ENCODE measurements around the gene IMMP2L. TPM values are rescaled to one million over a fixed set of nuclear protein-coding genes. Genes with fewer than 3 reads are reported as not detected.

The IMMP2L gene
- total RNA-seq, 2 donors from 2014 or later, result 13.1 to 22.7 TPM

DNA sequence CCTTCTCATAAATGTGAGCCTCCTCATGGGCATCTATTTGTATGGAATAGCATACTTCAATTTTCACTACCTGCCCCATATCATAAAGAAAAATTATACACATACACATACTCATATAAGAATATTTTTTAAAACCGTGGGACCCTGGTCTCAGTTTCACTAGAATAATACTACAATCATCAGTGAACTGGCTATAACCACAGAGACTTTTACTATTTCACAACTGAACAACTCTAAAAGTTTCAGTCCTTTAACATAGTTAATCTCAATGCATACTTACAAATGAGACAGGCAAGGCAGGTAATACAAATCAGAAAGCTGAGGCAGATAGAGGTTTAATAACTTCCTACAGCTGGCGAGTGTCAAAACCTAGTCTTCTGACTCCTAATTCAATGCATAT lies 388.3 kb downstream of the IMMP2L start:
- no peaks in the 10 kb centered on the region for H3K27me3 ChIP-seq (replicated peaks; ENCODE audit: insufficient read depth)
- H3K27ac ChIP-seq, result no peak overlapping the region
- H3K4me1 ChIP-seq (ENCODE audit: control insufficient read depth in 1 of 2, low read depth in 2 of 2), result peaks cover 0 to 2% of the 10 kb centered on the region in 2 donors
- DNase-seq (ENCODE audit: low spot score), result no peak
- no peaks in the 10 kb centered on the region for H3K9me3 ChIP-seq
- no peaks in the 10 kb centered on the region for H3K36me3 ChIP-seq
- TF ChIP-seq, protein P1, sequence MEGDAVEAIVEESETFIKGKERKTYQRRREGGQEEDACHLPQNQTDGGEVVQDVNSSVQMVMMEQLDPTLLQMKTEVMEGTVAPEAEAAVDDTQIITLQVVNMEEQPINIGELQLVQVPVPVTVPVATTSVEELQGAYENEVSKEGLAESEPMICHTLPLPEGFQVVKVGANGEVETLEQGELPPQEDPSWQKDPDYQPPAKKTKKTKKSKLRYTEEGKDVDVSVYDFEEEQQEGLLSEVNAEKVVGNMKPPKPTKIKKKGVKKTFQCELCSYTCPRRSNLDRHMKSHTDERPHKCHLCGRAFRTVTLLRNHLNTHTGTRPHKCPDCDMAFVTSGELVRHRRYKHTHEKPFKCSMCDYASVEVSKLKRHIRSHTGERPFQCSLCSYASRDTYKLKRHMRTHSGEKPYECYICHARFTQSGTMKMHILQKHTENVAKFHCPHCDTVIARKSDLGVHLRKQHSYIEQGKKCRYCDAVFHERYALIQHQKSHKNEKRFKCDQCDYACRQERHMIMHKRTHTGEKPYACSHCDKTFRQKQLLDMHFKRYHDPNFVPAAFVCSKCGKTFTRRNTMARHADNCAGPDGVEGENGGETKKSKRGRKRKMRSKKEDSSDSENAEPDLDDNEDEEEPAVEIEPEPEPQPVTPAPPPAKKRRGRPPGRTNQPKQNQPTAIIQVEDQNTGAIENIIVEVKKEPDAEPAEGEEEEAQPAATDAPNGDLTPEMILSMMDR (IDR thresholded peaks at IDR 0.05), result no peak
- no peak for ATAC-seq (ENCODE audit: insufficient number of reproducible peaks, low FRiP score, low read depth)
- no peak overlapping the region for H3K4me3 ChIP-seq

DNA sequence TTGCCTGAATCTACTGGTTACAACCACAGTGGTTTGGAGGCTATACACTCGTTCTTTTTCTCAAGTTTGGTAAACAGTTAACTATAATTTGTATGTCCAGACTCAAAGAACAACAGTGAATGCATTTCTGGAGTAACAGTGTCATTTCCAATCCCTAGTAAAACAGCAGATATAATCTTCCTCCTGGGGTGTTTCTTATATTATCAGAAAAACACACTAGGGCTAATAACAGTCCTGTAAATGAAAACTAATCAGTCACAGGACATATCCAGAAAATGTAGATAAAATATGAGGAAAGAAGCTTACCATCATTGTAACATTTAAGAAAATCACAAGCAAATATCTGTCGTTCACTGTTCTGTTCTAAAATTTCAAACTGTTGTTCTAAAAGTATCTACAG lies 388.8 kb downstream of the IMMP2L start:
- TF ChIP-seq, protein P1 (IDR thresholded peaks at IDR 0.05), result no peak
- H3K36me3 ChIP-seq, result no peaks in the 10 kb centered on the region
- no peak overlapping the region for H3K4me3 ChIP-seq
- no peaks in the 10 kb centered on the region for H3K9me3 ChIP-seq
- peaks cover 0 to 7% of the 10 kb centered on the region in 2 donors for H3K4me1 ChIP-seq (ENCODE audit: control insufficient read depth in 1 of 2, low read depth in 2 of 2)
- no peak for DNase-seq (ENCODE audit: low spot score)
- no peak overlapping the region for H3K27ac ChIP-seq
- no peaks in the 10 kb centered on the region for H3K27me3 ChIP-seq (replicated peaks; ENCODE audit: insufficient read depth)
- ATAC-seq (ENCODE audit: insufficient number of reproducible peaks, low FRiP score, low read depth), result no peak

- Histone ChIP-seq H3K27me3 (replicated peaks; ENCODE audit: insufficient read depth) (no peaks in the 10 kb centered on the region), H3K4me1 (ENCODE audit: control insufficient read depth in 1 of 2, low read depth in 2 of 2) (peaks cover 0 to 14% of the 10 kb centered on the region in 2 donors), H3K36me3 (no peaks in the 10 kb centered on the region), H3K9me3 (no peaks in the 10 kb centered on the region), H3K4me3 (no peak overlapping the region), H3K27ac (no peak overlapping the region)
- DNase-seq (ENCODE audit: low spot score) (no peak), ATAC-seq (ENCODE audit: insufficient number of reproducible peaks, low FRiP score, low read depth) (no peak)
- TF ChIP-seq, protein P1 (IDR thresholded peaks at IDR 0.05), result no peak
Measured at GRCh38 chr7:111172564-111173257, 389.6 kb downstream of the IMMP2L start.

DNA sequence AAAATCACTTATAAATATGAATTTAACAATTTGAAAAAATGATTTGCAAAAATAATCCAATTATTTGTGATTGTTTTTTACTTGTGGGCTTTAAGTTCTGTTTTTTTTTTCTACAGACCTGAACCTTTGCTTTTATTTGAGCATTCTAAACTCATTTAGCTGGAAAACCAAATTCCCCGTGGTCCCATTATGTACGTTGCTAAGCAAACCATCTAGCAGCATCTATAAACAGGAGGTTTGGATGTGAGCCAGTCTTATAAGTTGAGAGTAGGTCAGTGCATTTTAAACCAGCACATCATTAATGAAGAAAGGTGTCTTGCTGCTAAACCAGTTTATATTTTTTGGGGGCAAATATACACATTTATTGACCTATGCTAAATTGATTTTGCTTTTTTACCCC lies 394.1 kb downstream of the IMMP2L start:
- TF ChIP-seq, protein P1 (IDR thresholded peaks at IDR 0.05), result no peak
- no peak for ATAC-seq (ENCODE audit: insufficient number of reproducible peaks, low FRiP score, low read depth)

DNA sequence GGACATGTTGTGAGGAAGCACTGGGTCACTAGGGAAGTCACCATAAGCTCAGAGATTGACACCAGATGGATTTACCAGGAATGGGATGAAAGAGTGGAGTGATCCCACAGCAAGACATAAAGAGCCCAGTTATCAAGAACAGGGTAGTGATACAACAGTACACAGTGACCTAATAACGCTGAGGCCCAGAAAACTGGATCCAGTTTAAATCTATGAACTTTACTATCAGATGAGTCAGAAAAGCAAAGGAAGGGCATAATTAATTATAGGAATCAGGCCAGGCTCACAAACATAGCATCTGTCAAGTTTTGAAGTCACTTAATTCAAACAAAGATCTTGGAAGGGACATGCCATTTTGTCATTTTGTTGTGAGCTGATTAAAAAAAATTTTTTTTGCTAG lies 397.9 kb downstream of the IMMP2L start:
- ATAC-seq (ENCODE audit: insufficient number of reproducible peaks, low FRiP score, low read depth) (no peak), DNase-seq (ENCODE audit: low spot score) (no peak)
- Histone ChIP-seq H3K4me3 (no peak overlapping the region), H3K9me3 (no peaks in the 10 kb centered on the region), H3K27ac (no peak overlapping the region), H3K36me3 (no peaks in the 10 kb centered on the region), H3K27me3 (replicated peaks; ENCODE audit: insufficient read depth) (no peaks in the 10 kb centered on the region), H3K4me1 (ENCODE audit: control insufficient read depth in 1 of 2, low read depth in 2 of 2) (peaks cover 8 to 14% of the 10 kb centered on the region in 2 donors)
- TF ChIP-seq, protein P1 (IDR thresholded peaks at IDR 0.05), result no peak

More for the DNA sequence above, 394.1 kb downstream of the IMMP2L start:
- Histone ChIP-seq H3K27me3 (replicated peaks; ENCODE audit: insufficient read depth) (no peaks in the 10 kb centered on the region), H3K27ac (no peak overlapping the region), H3K9me3 (no peaks in the 10 kb centered on the region), H3K4me1 (ENCODE audit: control insufficient read depth in 1 of 2, low read depth in 2 of 2) (peaks cover 0 to 14% of the 10 kb centered on the region in 2 donors), H3K36me3 (no peaks in the 10 kb centered on the region), H3K4me3 (no peak overlapping the region)
- no peak for DNase-seq (ENCODE audit: low spot score)

Measured in thoracic aorta (tissue), 2 donors.